Left lobe of liver (tissue), 2 donors: Measurements from ENCODE around the gene ZNF8. TPM values are rescaled to one million over a fixed set of nuclear protein-coding genes. Genes with fewer than 3 reads are reported as not detected.
"Not testable (repeated sequence)": the region's sequence is repeated elsewhere in the genome, so short reads cannot be mapped to it uniquely, and the experiment has no call there.

ENCODE experiments used
- ATAC-seq: fragments of 200-7000 bp; cut with Tn5 transposase; one replicate; pipeline ENCODE4 v1.9.1; 2020; ENCODE audit warnings: mild to moderate bottlenecking, moderate library complexity
- DNase-seq: peaks from one replicate; pipeline ENCODE4 v3.0.0-alpha.2; 2020; ENCODE audit warnings: low spot score
- total RNA-seq: library from RNA; stranded (reverse); gene quantifications from one replicate; pipeline ENCODE4 v1.2.1, GENCODE V29; 2021
- donor health status: DM: no; HTN: no; CAD: no; lungs with moderate emphysema.
- donor health status: DM: no; HTN: yes; CAD: no.

The ZNF8 gene
- total RNA-seq, result 1.8 TPM

DNA sequence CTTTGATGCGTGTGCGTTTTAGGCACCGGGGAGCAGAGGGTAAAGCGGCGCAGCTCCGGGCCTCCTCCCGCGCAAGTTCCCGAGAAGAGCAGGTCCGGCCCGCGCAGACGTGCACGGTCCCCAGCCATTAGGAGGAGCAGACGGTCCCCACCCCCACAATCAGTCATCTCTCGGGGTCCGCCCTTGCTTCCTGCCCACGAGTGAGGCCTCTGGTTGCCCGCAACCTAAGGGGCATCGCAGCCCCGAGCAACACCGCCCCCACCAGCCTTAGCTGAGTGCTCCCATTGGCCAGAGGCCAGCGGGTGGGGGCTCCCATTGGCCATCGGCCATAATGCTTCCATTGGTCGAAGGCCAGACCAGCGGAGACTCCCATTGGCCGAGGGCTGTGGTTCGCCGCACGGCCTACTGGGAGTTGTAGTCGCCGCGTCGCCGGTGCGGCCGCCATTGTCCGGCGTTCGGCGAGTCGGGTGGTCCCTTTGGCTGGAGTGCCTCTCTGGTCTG is at the start of gene ZNF8:
Gene ZNF8 (plus strand): TSS at position 415 of the 501 bp plus-strand sequence. CDS start 127 bp downstream, outside the sequence.
- DNase-seq (peak; percentile 98), ATAC-seq (peak; percentile 94)

DNA sequence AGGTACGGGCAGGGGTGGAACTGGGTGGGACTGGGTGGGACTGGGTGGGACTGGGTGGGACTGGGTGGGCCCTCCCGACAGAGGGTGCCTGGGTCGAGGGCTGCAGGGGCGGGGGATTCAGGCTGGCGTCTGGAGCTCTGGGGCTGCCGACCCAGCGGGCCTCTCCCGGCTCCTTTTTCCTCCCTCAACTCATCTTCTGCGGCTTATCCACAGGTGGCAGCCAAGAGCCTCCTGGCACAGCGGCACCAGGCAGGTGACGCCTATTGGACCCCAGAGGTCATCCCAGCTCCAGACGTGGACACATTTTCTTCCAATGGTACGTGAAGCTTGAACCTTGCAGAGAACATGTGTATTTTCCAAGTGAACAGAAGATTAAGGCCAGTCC is 49.5 kb upstream of the ZNF8 start:
- DNase-seq, result no peak
- ATAC-seq, result peak; percentile 17

GRCh38 chr19:58237324-58237723 is 41.4 kb upstream of the ZNF8 start:
- ATAC-seq (no peak), DNase-seq (no peak)

- DNase-seq (no peak), ATAC-seq (no peak)
Observed at GRCh38 chr19:58243351-58243750, 35.4 kb upstream of the ZNF8 start.

GRCh38 chr19:58248886-58249285 is 29.9 kb upstream of the ZNF8 start:
- ATAC-seq (no peak), DNase-seq (no peak)

- no peak for DNase-seq
- ATAC-seq, result no peak
Observed at GRCh38 chr19:58252102-58252685, 26.6 kb upstream of the ZNF8 start.

DNA sequence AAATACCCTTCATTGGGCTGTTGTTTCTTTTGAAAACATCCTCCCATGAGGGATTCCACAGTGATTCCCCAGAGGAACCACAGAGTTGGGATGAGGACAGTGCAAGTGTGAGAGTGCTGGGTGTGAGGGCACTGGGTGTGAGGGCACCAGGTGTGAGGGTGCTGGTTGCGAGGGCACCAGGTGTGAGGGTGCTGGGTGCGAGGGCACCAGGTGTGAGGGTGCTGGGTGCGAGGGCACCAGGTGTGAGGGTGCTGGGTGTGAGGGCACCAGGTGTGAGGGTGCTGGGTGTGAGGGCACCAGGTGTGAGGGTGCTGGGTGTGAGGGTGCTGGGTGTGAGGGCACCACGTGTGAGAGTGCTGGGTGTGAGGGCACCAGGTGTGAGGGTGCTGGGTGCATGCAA is 20.5 kb upstream of the ZNF8 start:
- DNase-seq, ATAC-seq: not testable (repeated sequence)

DNA sequence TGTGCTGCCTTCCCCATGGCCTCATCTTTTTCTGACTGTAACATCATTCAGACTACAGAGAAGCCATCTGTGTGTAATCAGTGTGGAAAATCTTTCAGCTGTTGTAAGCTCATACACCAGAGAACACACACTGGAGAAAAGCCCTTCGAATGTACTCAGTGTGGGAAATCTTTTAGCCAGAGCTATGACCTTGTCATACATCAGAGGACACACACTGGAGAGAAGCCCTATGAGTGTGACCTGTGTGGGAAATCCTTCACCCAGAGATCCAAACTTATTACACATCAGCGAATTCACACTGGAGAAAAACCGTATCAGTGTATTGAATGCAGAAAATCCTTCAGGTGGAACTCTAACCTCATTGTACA is 17.2 kb upstream of the ZNF8 start:
- ATAC-seq, result no peak

DNA sequence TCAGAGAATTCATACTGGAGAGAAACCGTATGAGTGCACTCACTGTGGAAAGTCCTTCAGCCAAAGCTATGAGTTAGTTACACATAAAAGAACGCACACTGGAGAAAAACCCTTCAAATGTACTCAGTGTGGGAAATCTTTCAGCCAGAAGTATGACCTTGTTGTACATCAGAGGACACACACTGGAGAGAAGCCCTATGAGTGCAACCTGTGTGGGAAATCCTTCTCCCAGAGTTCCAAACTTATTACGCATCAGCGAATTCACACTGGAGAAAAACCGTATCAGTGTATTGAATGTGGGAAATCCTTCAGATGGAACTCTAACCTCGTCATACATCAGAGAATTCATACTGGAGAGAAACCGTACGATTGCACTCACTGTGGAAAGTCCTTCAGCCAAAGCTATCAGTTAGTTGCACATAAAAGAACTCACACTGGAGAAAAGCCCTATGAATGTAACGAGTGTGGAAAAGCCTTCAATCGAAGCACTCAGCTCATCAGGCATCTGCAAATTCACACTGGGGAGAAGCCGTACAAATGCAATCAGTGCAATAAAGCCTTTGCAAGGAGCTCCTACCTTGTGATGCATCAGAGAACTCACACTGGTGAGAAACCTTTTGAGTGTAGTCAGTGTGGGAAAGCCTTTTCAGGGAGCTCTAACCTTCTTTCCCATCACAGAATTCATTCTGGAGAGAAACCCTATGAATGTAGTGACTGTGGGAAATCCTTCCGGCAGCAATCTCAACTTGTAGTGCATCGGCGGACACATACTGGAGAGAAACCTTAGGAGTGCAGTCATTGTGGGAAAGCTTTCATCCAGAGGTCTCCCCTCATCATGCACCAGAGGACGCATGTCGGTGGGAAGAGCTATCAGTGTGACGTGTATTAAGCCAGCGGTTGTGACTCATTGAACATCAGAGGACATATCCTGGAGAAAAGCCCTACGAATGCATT is 16.5 kb upstream of the ZNF8 start:
- no peak for DNase-seq

More for the DNA sequence above, 17.2 kb upstream of the ZNF8 start:
- no peak for DNase-seq

GRCh38 chr19:58262922-58263296 is 15.8 kb upstream of the ZNF8 start:
- no peak for ATAC-seq
- DNase-seq, result no peak

More for the DNA sequence above, 16.5 kb upstream of the ZNF8 start:
- no peak for ATAC-seq

- ATAC-seq, result no peak
- no peak for DNase-seq
Observed at GRCh38 chr19:58265100-58265499, 13.7 kb upstream of the ZNF8 start.

DNA sequence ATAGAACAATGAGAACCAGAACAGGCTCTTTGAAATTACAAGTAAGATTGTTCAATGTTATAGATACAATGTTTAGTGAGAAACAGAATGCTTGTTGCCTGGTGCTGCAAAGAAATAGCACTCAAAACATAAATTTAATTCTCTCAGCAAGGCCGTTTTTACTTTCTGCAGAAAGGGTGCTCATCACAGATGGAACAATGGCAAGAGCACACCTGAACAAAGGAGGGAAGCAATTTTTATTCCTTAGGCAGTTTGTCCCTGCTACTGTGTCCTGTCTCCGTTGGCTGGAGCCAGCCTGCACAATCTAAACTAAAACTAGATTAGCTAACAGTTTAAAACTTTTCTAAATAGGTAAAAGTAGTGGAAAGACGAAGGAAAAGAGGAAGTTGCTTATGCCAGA is 10.4 kb upstream of the ZNF8 start:
- ATAC-seq (no peak), DNase-seq (no peak)

DNA sequence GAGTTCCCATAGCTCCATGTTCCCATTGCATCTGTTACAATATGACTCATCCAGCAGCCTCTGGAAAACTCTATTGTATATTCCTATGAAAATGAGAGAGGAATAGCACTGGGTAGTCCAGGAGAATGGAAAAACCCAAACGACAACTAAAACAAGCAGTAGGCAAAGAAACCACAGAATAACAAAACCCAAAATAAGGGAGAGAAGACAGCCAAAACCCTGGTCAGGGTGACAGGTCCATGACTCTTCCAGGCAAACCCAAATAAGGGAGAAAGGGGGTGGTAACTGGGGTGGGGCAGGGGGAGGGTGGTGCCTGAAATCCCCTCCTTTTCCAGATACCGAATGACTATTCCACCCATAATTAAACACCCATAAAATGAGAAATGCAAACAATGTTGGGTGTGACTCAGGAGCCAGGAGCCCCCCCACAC is 4.0 kb upstream of the ZNF8 start:
- DNase-seq, result no peak

GRCh38 chr19:58275564-58275963 is 3.2 kb upstream of the ZNF8 start:
- ATAC-seq (no peak), DNase-seq (no peak)

More for the DNA sequence above, 4.0 kb upstream of the ZNF8 start:
- ATAC-seq, result no peak

- ATAC-seq (no peak), DNase-seq (no peak)
Observed at GRCh38 chr19:58277197-58277596, 1.6 kb upstream of the ZNF8 start.

DNA sequence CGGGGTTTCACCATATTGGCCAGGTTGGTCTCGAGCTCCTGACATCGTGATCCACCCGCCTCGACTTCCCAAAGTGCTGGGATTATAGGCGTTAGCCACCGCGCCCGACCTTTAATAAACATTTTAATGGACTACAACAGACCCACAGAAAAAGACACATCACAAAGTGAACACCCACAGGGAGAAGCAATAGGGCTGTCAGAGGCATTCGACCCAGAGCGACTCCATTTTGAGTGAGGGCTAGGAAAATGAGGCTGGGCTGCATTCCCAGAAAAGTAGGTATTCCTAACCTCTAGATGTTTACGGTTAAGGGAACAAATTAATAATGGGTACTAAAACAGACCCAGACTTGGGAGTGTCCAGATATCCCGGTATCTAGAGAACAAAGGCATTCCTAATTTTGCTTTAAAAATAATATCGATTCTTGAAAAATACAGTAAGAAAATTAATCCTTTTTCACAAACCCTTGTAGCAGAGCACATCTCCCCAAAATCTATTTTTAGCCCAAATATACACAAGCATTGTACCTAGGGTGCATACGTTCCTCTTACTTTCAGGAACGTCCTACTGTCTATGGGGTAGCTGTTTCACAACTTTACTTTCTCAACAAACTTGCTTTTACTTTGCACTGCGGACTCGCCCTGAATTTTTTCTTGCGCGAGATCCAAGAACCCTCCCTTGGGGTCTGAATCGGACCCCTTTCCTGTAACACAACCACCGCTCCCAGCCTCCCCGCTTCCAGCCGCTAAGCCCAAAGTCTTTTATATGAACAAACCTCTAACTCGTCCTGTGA is 811 bp upstream of the ZNF8 start:
- no peak for DNase-seq

GRCh38 chr19:58279042-58279924 is 528 bp downstream of the ZNF8 start:
- ATAC-seq, result peak; percentile 48

More for the DNA sequence above, 811 bp upstream of the ZNF8 start:
- peak; percentile 21 for ATAC-seq

DNA sequence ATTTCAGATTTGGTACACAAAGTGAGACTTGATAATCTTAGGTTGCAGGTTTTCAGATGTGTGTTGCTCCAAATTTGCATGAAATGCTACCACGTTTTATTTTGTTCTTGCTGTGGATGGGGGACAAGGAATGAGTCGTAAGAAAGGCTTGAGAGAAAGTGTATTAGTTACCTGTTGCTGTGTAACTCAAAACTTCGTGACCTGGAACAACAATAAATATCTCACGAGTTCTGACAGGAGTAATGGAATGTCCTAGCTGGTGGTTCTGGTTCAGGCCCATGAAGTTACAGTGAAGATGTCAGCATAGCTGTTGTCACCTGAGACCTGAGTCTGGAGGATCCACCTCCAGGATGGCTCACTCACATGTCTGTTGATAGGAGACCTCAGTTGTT is 1.2 kb downstream of the ZNF8 start:
- no peak for DNase-seq
- no peak for ATAC-seq

More at GRCh38 chr19:58279042-58279924, 528 bp downstream of the ZNF8 start:
- DNase-seq, result peak; percentile 74

- DNase-seq (no peak), ATAC-seq (no peak)
Observed at GRCh38 chr19:58284199-58284598, 5.4 kb downstream of the ZNF8 start.

- ATAC-seq (no peak), DNase-seq (no peak)
Observed at GRCh38 chr19:58291943-58292342, 13.2 kb downstream of the ZNF8 start.
